ENCODE data around the gene ADCY9. TPM values are rescaled to one million over a fixed set of nuclear protein-coding genes. Genes with fewer than 3 reads are reported as not detected.

The ADCY9 gene
- total and polyA plus RNA-seq, 2 donors (not counting 1 experiment from before 2014, with no cell fraction given) = 1.7 to 2.1 TPM

DNA sequence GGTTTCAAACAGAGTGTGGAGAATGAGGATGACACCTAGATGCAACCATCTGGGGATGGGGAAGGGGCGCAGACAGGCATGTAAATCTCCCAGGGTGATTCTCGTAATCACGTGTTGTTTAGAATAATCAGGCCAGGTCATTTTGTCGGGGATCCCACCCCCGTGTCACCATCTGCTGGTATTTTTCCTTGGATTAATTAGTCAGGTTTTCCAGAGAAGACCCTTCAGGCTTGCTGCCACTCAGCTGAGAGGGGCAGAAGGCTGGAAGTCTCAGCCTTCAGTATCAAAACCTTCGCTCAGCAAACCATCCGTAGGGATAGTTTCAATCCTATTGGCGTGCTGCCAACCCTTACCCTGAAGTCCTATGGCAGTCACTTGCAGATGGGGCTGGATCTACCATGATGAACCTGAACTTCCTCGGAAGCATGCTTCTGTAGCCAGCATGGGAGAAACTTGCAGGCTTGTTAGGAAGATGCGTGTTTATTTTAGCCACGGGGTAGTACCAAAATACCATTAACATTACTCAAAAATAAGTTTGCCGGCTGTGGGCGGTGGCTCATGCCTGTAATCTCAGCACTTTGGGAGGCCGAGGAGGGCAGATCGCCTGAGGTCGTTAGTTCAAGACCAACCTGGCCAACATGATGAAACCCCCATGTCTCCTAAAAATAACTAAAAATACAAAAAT is 7.5 kb upstream of the ADCY9 start:
- 74% methylated on average over 14 of the region's 16 CpGs for WGBS (ENCODE audit: insufficient coverage)
- Histone ChIP-seq H3K4me3 (ENCODE audit: control extremely low read depth in 1 of 5, extremely low read depth in 1 of 5, insufficient read depth in 1 of 5, low read depth in 2 of 5, low read length in 4 of 5) (no peak overlapping the region), H3K9ac (ENCODE audit: low read length) (no peak overlapping the region), H3K27ac (ENCODE audit: low read length in 2 of 2) (no peak overlapping the region), H4K20me1 (ENCODE audit: control insufficient read depth, insufficient read depth, low read length, poor library complexity, severe bottlenecking) (no peaks in the 10 kb centered on the region), H2AFZ (ENCODE audit: insufficient read depth, low read depth, low read length, poor library complexity, severe bottlenecking) (no peak overlapping the region), H3K79me2 (ENCODE audit: control insufficient read depth, insufficient read depth, low read length) (no peaks in the 10 kb centered on the region), H3K27me3 (replicated peaks in 1 of 4; ENCODE audit: control extremely low read depth in 1 of 4, control insufficient read depth in 3 of 4, insufficient read depth in 4 of 4, low read length in 3 of 4) (peaks cover 0 to 3% (median 0%) of the 10 kb centered on the region in 4 experiments), H3K4me2 (replicated peaks; ENCODE audit: low read depth, low read length, poor library complexity, severe bottlenecking) (no peak overlapping the region), H3K4me1 (ENCODE audit: control insufficient read depth in 2 of 2, insufficient read depth in 2 of 2, low read length in 2 of 2) (no peaks in the 10 kb centered on the region), H3K36me3 (replicated peaks in 1 of 2; ENCODE audit: control extremely low read depth in 1 of 2, control insufficient read depth in 1 of 2, extremely low read depth in 1 of 2, insufficient read depth in 2 of 2, low read length in 1 of 2) (no peaks in the 10 kb centered on the region), H3K9me3 (ENCODE audit: control extremely low read depth in 1 of 3, control insufficient read depth in 2 of 3, insufficient read depth in 1 of 3, low read length in 2 of 3) (no peaks in the 10 kb centered on the region)
- ChIA-PET CTCF (no interaction called here), POLR2A (no interaction called here)
- TF ChIP-seq, protein P1, sequence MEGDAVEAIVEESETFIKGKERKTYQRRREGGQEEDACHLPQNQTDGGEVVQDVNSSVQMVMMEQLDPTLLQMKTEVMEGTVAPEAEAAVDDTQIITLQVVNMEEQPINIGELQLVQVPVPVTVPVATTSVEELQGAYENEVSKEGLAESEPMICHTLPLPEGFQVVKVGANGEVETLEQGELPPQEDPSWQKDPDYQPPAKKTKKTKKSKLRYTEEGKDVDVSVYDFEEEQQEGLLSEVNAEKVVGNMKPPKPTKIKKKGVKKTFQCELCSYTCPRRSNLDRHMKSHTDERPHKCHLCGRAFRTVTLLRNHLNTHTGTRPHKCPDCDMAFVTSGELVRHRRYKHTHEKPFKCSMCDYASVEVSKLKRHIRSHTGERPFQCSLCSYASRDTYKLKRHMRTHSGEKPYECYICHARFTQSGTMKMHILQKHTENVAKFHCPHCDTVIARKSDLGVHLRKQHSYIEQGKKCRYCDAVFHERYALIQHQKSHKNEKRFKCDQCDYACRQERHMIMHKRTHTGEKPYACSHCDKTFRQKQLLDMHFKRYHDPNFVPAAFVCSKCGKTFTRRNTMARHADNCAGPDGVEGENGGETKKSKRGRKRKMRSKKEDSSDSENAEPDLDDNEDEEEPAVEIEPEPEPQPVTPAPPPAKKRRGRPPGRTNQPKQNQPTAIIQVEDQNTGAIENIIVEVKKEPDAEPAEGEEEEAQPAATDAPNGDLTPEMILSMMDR (IDR thresholded peaks at IDR 0.05) = no peak
- no peak for TF ChIP-seq EZH2 (IDR thresholded peaks at IDR 0.05; ENCODE audit: borderline replicate concordance, insufficient read depth, low read depth, low read length, poor library complexity, severe bottlenecking)
- Mint-ChIP-seq H3K9me3 (ENCODE audit: insufficient read depth) (no peaks in the 10 kb centered on the region), H3K4me3 (no peak overlapping the region), H3K27me3 (peaks cover 22% of the 10 kb centered on the region), H3K27ac (no peak overlapping the region), H3K4me1 (no peaks in the 10 kb centered on the region)
- intact Hi-C loops (cut with micrococcal nuclease) = no loop called here
- DNase-seq (no peak), ATAC-seq (ENCODE audit: low read depth) (no peak)

DNA sequence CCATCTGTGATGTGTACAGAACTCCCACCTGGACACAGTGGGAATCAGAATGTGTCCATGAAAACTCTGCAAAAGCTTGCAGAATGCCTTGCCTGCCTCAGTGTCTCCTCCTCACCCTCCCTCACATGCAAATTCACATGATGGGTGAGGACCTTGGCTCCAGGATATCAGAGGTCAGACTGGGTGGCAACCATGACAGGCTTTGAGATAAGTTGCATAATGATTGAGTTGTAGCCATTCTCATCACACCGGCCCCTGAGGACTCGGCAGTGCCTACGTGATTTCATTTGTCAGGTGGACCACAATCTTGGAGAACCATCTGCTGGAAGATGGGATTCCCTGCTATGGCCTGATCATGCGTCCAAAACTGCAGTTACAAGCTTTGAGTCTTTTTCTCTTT is 3.9 kb upstream of the ADCY9 start:
- Histone ChIP-seq H3K27ac (ENCODE audit: low read length in 2 of 2) (no peak overlapping the region), H3K27me3 (replicated peaks in 1 of 4; ENCODE audit: control extremely low read depth in 1 of 4, control insufficient read depth in 3 of 4, insufficient read depth in 4 of 4, low read length in 3 of 4) (peaks cover 0 to 6% (median 0%) of the 10 kb centered on the region in 4 experiments), H3K4me2 (replicated peaks; ENCODE audit: low read depth, low read length, poor library complexity, severe bottlenecking) (no peak overlapping the region), H3K9me3 (ENCODE audit: control extremely low read depth in 1 of 3, control insufficient read depth in 2 of 3, insufficient read depth in 1 of 3, low read length in 2 of 3) (no peaks in the 10 kb centered on the region), H2AFZ (ENCODE audit: insufficient read depth, low read depth, low read length, poor library complexity, severe bottlenecking) (no peak overlapping the region), H3K36me3 (replicated peaks in 1 of 2; ENCODE audit: control extremely low read depth in 1 of 2, control insufficient read depth in 1 of 2, extremely low read depth in 1 of 2, insufficient read depth in 2 of 2, low read length in 1 of 2) (no peaks in the 10 kb centered on the region), H3K79me2 (ENCODE audit: control insufficient read depth, insufficient read depth, low read length) (no peaks in the 10 kb centered on the region), H3K9ac (ENCODE audit: low read length) (no peak overlapping the region), H4K20me1 (ENCODE audit: control insufficient read depth, insufficient read depth, low read length, poor library complexity, severe bottlenecking) (no peaks in the 10 kb centered on the region), H3K4me3 (ENCODE audit: control extremely low read depth in 1 of 5, extremely low read depth in 1 of 5, insufficient read depth in 1 of 5, low read depth in 2 of 5, low read length in 4 of 5) (no peak overlapping the region), H3K4me1 (ENCODE audit: control insufficient read depth in 2 of 2, insufficient read depth in 2 of 2, low read length in 2 of 2) (peaks cover 8 to 11% of the 10 kb centered on the region in 2 donors)
- intact Hi-C loops (cut with micrococcal nuclease) = no loop called here
- POLR2A ChIA-PET = no interaction called here
- no peaks in the 10 kb centered on the region for H3K9me3 Mint-ChIP-seq (ENCODE audit: insufficient read depth)
- WGBS (ENCODE audit: insufficient coverage) = 84% methylated on average over 3 of the region's 4 CpGs
- peaks cover 30% of the 10 kb centered on the region for H3K27me3 Mint-ChIP-seq
- ATAC-seq (ENCODE audit: low read depth) (no peak), DNase-seq (no peak)
- H3K4me3 Mint-ChIP-seq = no peak overlapping the region
- H3K4me1 Mint-ChIP-seq = peaks cover 8% of the 10 kb centered on the region
- TF ChIP-seq EZH2 (IDR thresholded peaks at IDR 0.05; ENCODE audit: borderline replicate concordance, insufficient read depth, low read depth, low read length, poor library complexity, severe bottlenecking) = no peak
- TF ChIP-seq, protein P1 (IDR thresholded peaks at IDR 0.05) = no peak
- CTCF ChIA-PET = interaction anchor here (0.8 kb wide), 2 partner anchors 180 to 283 kb away, joined by 3 read pairs; no protein-coding TSS in a partner anchor
- H3K27ac Mint-ChIP-seq = no peak overlapping the region

Measured in B cell (primary cell).